ENCODE measurements around the gene WAPL.

- TF ChIP-seq CTCF (conservative IDR thresholded peaks at IDR 0.05; ENCODE audit: low read depth, low read length) (no peak), EZH2 (IDR thresholded peaks at IDR 0.05; ENCODE audit: borderline replicate concordance, low read depth, low read length, poor library complexity, severe bottlenecking) (no peak)
These were observed 17.1 kb downstream of the WAPL start for GRCh38 chr10:86504510-86504909.
